ENCODE measurements around the gene NOBOX. TPM values are rescaled to one million over a fixed set of nuclear protein-coding genes. Genes with fewer than 3 reads are reported as not detected.

NOBOX gene
- total and polyA plus RNA-seq, 10 of the 15 experiments (the other 5 are each of a cell fraction or from before 2014, with no cell fraction given): not detected

GRCh38 chr7:144401490-144401889 is 2.0 kb downstream of the NOBOX start (continued):
- TF ChIP-seq HSF1 (IDR thresholded peaks at IDR 0.05; ENCODE audit: low read depth, low read length): no peak
- TF ChIP-seq SP1 (IDR thresholded peaks at IDR 0.05; ENCODE audit: low read depth, low read length): no peak
- TF ChIP-seq FOXK2 (IDR thresholded peaks at IDR 0.05): no peak
- no peak for TF ChIP-seq HCFC1 (IDR thresholded peaks at IDR 0.05; ENCODE audit: low read length)
- TF ChIP-seq NR2C2 (IDR thresholded peaks at IDR 0.05; ENCODE audit: borderline replicate concordance, control insufficient read depth, insufficient read length, low read depth): no peak

- intact Hi-C loops (cut with micrococcal nuclease; ENCODE audit: unreplicated experiment) (no loop called here), in situ Hi-C loops (cut with MboI) (loop anchor here (25.0 kb wide), 1 partner anchor 488 kb away; the partner anchor contains the start of gene TCAF1)
- TF ChIP-seq CHD4 (IDR thresholded peaks at IDR 0.05) (no peak), FOXK2 (IDR thresholded peaks at IDR 0.05) (no peak), MYB (IDR thresholded peaks at IDR 0.05; ENCODE audit: borderline replicate concordance, low read depth, low read length) (no peak), SKIL (IDR thresholded peaks at IDR 0.05; ENCODE audit: low read depth, poor library complexity, severe bottlenecking) (no peak), PRDM15 (CRISPR knock-in tag; IDR thresholded peaks at IDR 0.05) (no peak), ZNF207 (IDR thresholded peaks at IDR 0.05; ENCODE audit: borderline replicate concordance) (no peak), ZNF24 (IDR thresholded peaks at IDR 0.05) (no peak), REST (IDR thresholded peaks at IDR 0.05; ENCODE audit: low read depth, low read length) (no peak), HCFC1 (IDR thresholded peaks at IDR 0.05; ENCODE audit: low read length) (no peak)
Measured at GRCh38 chr7:144399946-144400345, 3.5 kb downstream of the NOBOX start.

More at GRCh38 chr7:144399946-144400345, 3.5 kb downstream of the NOBOX start:
- whole genome bisulfite sequencing (ENCODE audit: insufficient coverage, insufficient replicate concordance, low lambda C conversion rate, missing lambda C conversion rate): 46% methylated on average over 10 of the region's 11 CpGs
- no peak overlapping the region for H3K27ac ChIP-seq (ENCODE audit: control insufficient read depth, insufficient read depth)
- no peaks in the 10 kb centered on the region for H3K4me1 ChIP-seq (ENCODE audit: control insufficient read depth, insufficient read depth, low read length)
- no peak for DNase-seq (ENCODE audit: low read depth, low spot score)
- no peaks in the 10 kb centered on the region for H3K79me2 ChIP-seq (ENCODE audit: control insufficient read depth, insufficient read depth, low read length)
- no peak overlapping the region for H3K4me3 ChIP-seq
- CTCF ChIA-PET: interaction anchor here (1.0 kb wide), 1 partner anchor 8 kb away, joined by 3 read pairs; no protein-coding TSS in a partner anchor
- no peaks in the 10 kb centered on the region for H4K20me1 ChIP-seq (ENCODE audit: control insufficient read depth, insufficient read depth)
- H3K27me3 ChIP-seq (replicated peaks in 1 of 2; ENCODE audit: control insufficient read depth in 2 of 2, insufficient read depth in 2 of 2, low read length in 1 of 2): no peaks in the 10 kb centered on the region; a peak in 1 of 4 replicates
- no peak overlapping the region for H3K9ac ChIP-seq (ENCODE audit: control insufficient read depth, insufficient read depth, low read length)
- no peak overlapping the region for H2AFZ ChIP-seq (ENCODE audit: control insufficient read depth, low read depth, low read length)
- RAD21 ChIA-PET (ENCODE audit: unreplicated experiment): no interaction called here
- POLR2A ChIA-PET: no interaction called here
- H3K36me3 ChIP-seq (ENCODE audit: control insufficient read depth in 2 of 2, insufficient read depth in 2 of 2, low read length in 1 of 2): no peaks in the 10 kb centered on the region
- H3K4me2 ChIP-seq (ENCODE audit: control insufficient read depth, insufficient read depth): no peak overlapping the region
- no peak for FAIRE-seq
- no peaks in the 10 kb centered on the region for H3K9me3 ChIP-seq (replicated peaks; ENCODE audit: control insufficient read depth, insufficient read depth, low read length)
- ATAC-seq: no peak
- SMC1A ChIA-PET (ENCODE audit: uncharacterized antibody, unreplicated experiment): no interaction called here
- BruUV-seq (replicated peaks): no TSS peak

All from GM12878 (cell line).